Measurements from ENCODE around the gene RAPGEF6.
"Not testable (repeated sequence)": the region's sequence is repeated elsewhere in the genome, so short reads cannot be mapped to it uniquely, and the experiment has no call there.

Gene RAPGEF6

DNA sequence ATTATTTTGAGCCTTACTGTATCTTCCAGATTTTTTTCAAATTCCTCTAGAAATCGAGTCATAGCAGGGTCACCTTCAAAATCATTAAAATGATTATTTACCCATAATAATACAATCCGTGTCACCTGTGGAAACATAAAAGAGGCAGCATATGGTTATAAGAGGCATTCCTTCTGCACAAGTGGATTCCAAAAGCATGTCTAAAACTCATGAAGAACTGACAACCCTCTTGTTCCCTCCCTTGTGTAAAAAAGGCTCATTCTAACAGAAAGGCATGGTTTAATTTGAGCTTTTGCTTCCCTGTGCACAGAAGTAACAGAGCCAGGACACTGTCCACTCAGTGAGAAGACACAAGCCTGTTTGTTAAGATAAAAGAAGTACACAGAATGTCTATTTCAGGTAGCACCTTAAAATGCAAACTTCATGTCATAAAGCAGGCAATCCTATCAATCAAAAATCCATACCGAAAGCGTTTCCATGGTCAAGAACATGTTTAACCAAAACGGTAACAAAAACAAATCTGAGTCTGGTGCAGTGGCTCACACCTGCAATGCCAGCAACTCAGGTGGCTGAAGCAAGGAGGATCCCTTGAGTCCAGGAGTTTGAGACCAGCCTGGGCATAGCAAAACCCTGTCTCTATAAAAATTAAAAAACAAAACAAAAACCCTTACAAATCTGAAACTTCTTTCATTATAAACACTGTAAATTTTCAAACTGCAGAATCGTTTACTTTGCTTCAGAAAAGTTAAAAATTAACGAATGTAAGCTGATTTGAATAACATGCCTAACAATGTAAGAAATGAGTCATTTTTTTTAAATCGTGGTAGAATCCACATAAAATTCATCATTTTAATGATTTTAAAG, 139.3 kb downstream of the RAPGEF6 start:
- DNase-seq, result no peak

DNA sequence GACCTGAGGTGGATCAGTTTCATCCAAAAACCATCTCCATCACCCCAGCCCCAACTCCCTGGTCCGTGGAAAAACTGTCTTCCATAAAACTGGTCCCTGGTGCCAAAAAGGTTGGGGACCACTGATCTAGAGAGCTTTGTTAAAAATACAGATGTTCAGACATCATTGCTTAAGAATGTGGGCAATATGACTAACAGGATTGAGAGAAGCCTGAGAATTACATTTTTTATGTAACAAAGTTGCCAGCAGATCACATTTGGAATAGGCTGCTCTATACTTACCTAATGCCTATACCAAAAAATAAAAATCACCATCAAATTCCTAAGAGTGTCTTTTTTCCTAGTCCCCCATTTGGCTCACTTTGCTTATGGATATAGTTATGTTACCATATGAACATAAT, 143.3 kb downstream of the RAPGEF6 start:
- no peak for DNase-seq

DNA sequence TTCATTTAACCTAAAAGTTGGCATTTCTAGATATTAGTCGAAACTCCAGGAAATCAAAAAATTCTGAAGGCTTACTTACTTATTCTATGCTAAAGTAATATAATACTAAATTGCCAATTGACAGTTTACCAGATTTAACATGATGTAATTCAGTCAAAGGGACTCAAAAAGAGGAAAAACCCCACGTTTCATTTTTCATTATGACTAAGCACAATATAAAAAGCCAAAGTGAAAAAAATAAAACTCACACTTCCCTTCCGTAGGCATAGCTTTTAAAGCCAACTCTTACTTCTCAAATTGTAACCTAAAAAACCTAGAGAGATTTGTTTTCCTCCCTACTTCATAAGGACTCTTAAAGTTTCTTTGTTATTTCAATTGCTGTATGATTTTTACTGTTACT, 146.6 kb downstream of the RAPGEF6 start:
- no peak for DNase-seq

DNA sequence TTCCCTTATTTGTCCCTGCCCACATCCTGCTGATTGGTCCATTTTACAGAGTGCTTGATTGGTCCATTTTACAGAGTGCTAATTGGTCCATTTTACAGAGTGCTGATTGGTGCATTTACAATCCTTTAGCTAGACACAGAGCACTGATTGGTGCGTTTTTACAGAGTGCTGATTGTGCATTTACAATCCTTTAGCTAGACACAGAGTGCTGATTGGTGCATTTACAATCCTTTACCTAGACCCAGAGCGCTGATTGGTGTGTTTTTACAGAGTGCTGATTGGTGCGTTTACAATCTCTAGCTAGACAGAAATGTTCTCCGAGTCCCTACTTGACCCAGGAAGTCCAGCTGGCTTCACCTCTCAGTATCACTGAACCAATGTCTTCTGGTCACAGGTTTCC, 147.7 kb downstream of the RAPGEF6 start:
- DNase-seq, result not testable (repeated sequence)

GRCh38 chr5:131482617-131483016, 152.4 kb downstream of the RAPGEF6 start:
- no peak for DNase-seq

DNA sequence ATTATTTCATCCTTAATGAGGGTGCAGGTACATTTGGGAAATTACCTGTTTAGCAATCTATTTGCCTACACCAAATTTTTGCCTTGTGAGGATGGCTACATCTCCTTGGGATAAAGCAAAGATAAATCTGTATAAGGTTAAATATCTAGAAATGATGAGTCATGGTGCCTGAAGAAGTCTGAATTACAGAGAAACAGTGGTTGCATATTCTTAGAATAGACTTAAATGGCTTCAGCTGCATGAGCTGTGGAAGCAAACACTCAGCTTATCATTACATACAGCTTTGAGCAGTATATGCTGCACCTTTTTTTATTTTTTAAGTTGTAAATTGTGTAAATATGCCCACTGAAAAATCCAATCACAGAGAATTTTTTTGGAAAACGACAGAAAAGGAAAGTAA, 153.5 kb downstream of the RAPGEF6 start:
- no peak for DNase-seq

DNA sequence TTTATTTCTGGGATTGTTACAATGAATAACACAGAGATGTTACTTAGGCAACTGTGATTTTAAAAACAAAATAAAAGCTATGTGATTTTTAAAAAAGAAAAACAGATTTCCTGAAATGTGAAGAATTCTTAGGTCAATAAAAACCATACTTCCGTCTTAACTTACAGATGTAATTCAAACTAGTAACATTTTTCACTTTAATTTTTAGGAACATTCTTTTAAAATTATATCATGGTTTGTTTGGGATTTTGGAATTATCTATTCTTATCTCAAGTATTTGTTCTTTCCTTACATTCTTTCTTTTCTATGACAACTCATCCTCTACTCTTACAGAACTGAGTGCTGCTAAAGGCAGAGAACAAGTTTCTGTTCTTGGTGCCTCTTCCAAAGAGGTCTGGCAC, 159.5 kb downstream of the RAPGEF6 start:
- DNase-seq, result no peak

- no peak for DNase-seq
Observed at GRCh38 chr5:131473731-131474130, 161.3 kb downstream of the RAPGEF6 start.

DNA sequence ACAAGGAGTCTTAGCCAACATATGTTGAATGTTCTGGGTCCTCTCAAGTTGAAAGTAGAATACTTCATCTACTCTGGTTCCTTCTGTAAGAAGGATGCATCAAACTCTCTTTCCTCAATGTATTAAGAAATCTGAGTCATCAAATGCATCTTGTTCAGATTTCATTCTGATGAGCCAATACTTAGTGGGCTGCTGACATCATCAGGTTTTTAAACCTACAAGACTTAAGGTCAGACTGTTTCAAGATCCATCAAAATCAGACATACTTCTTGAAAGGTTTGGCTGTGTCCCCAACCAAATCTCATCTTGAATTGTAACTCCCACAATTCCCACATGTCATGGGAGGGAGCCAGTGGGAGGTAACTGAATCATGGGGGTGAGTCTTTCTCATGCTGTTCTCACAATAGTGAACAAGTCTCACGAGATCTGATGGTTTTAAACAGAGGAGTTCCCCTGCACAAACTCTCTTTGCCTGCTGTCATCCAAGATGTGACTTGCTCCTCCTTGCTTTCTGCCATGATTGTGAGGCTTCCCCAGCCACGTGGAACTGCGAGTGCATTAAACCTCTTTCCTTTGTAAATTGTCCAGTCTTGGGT, 168.8 kb downstream of the RAPGEF6 start:
- DNase-seq, result no peak

GRCh38 chr5:131463656-131464055, 171.4 kb downstream of the RAPGEF6 start:
- DNase-seq, result no peak

DNA sequence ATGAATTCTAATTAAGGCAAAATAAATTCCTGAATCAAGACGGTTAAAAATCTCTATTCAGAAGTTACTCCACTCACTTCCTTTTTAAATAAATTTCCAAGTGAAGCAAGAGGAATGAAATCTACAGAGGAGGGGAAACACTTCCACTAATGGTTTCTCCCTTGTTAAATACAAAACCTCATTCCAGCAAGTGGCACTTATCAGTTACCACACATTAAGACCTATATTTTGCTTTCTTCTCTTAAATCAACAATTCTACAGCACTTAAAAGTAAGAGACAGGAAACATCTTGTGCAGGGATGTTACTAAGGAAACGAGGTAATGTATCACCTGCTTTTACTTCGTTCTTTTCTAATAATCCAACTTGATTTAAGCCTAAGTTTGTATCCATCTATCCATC, 172.6 kb downstream of the RAPGEF6 start:
- no peak for DNase-seq

DNA sequence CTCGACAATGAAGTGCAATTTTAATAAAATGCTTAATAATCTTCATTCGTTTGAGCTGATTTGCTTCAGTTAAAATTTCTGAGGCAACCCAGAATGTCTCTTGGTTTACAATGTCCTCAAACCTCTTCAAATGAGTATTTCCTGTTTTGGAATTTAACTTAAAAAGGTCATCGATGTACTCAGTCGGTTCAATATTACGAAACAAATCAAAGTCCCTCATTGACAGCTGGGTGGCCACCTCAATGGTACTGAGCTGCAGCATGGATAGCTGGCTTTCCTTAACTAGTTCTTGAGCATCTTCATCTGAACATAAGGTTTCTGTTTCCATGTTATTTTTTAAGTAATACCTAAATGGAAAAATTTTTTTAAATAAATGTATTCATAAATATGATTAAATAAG, 173.3 kb downstream of the RAPGEF6 start:
- DNase-seq, result no peak

DNA sequence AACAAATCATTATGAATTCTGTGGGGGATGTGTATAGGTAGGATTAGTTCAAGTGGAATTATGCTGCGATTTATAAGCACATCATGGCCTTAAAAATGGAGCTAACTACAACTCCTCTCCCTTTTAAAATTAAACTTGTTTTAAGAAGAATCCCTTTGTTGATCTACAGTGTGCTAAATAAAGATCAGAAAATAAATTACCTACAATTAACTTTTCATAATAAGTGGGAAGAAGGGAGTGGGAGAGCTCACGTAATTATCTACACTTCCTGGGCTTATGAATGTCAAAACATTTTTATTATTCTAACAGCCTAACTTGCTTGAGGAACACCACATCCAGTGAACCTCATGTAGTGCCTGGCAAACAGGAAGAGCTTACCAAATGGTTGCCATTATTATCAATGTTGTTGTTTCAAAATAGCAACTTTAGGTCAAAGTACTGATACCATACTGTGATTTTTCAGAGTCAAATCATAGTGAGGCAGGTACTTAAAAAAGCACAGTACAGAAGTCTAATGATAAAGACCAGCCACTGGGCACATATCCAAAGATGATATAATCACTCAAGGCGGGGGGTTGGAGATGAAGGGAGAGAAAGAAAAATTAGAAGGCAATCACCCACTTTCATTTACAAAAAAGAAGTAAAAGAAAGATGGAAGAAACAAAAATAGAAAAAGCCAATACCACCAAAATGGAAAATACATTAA, 174.0 kb downstream of the RAPGEF6 start:
- no peak for DNase-seq

DNA sequence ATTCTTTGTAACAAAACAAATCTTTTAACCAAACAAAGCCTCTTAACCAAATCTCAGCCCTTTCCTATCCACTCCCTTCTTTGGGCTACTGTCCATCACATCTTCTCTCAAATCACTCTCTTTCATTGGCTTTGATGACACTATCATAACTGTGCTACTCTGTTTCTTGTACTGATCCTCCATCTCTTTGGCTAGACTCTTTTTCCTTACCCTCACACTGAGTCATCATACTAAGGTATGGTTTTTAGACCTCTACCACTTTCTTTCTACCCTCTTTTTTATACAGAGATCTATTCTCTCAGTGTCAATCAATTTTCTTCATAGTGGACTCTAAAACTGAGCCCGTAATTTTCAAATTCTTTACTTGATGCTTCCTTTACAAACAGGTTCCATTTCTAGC, 174.9 kb downstream of the RAPGEF6 start:
- DNase-seq, result no peak

GRCh38 chr5:131459216-131459615, 175.8 kb downstream of the RAPGEF6 start:
- DNase-seq, result no peak

DNA sequence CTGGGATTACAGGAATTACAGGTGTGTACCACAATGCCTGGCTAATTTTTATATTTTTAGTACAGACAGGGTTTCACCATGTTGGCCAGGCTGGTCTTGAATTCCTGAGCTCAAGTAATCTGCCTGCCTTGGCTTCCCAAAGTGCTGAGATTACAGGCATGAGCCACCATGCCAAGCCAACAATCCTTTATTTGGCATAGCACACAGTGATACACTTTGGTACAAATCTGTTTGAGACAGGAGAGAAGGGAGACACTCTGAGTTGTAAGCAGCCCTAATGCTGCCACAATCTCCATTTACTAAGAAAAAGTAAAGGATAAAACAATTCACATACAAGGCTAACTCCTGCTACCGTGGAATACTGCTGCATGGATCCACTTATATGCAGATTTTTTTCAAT, 177.8 kb downstream of the RAPGEF6 start:
- no peak for DNase-seq

DNA sequence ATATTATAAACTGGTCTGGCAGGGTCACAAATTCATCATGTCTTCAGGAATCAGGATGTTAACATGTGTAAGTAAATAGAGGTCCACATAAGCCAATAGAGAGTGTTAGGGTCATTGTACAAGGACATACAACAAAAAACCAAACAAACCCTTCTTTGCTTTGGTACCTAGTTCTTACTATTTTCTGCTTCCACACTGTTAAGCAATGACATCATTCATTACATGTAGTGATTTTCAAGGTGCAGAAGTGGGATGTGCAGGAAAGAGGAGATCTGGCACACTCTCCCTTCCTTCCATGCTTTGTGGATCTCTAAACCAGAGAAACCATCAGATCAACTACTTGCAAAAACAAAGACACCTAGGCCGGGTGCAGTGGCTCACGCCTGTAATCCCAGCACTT, 184.1 kb downstream of the RAPGEF6 start:
- no peak for DNase-seq

GRCh38 chr5:131441184-131441583, 193.8 kb downstream of the RAPGEF6 start:
- no peak for DNase-seq

DNA sequence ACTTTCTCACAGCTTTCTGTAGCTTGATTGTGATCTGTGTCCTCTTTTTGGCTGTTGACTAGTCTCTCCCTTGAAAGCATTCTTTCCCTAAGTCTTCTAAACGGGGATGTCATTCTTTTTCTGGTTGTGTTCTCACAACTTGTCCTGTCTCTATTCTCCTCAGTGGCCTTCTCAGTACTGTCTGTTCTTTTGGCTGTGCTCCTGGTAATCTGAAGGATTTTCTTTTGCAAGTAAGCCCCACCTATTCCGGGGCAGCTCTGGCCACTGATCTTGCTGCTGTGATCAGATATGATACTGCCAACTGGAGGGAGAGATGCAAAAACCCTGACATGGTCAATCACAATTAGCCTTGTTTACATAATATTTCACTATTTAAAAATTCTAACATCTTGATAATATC, 198.9 kb downstream of the RAPGEF6 start:
- DNase-seq, result no peak

DNA sequence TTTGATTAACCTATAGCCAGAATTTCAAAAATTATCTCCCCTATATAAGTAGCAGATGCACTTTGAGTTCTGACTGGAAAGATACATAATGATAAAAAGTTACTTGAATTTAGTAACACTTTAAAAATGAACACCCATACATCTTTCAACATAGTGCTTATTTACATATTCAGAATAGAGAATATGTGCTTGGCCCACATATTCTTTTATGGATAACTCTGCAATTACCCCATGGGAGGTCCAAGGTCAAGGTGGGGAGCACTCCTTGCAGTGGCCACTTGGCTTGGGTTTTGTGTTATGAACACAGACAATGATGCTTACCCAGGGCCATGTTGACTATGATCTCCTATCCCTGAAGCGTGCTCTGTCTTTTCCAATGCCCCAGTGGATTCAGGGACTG, 201.9 kb downstream of the RAPGEF6 start:
- DNase-seq, result no peak

GRCh38 chr5:131431794-131432193, 203.2 kb downstream of the RAPGEF6 start:
- DNase-seq, result no peak

GRCh38 chr5:131430794-131431193, 204.2 kb downstream of the RAPGEF6 start:
- no peak for DNase-seq

DNA sequence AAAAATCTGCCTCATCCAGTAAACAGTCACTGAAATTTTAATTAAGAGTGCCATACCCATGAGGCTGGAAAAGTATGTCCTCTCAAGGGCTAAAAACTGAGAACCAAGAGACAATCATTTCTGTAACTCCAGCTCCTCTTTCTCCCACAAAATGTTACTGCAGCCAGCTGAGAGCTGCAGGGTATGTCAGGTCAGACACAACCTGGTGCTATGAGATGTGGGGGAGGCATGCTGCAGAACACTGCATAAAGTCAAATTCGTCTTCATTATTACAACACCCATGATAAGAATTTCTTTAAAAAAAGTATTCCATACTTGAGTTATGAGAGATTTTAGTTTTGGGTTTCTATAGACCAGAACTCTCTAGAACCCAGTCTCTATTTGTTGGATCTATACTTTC, 209.0 kb downstream of the RAPGEF6 start:
- no peak for DNase-seq

GRCh38 chr5:131423056-131423455, 212.0 kb downstream of the RAPGEF6 start:
- no peak for DNase-seq
